Measurements from ENCODE around the gene UGT1A7.

DNA sequence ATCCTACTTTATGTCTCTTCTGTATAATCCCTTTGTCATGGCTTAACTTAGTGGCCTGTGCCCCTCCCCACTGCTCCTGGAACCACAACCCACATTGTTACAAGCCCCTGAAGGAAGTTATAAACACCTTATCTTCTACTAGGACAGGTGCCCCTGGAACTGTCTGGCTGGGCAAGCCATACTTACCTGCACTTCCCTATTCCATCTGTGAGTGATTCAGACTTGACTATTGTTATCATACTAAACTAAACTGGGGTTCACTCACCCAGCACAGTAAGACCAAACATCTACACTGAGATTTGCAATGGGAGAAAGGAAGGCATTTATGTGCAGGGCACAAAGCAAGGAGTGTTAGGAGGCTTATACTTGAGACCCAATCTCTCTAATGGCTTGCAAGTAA lies 7.3 kb downstream of the UGT1A7 start:
- TF ChIP-seq CTCF (IDR thresholded peaks at IDR 0.05; ENCODE audit: low read length) (no peak), EZH2 (IDR thresholded peaks at IDR 0.05; ENCODE audit: borderline replicate concordance, low read length) (no peak)
